GM21717 (cell line): Measurements from ENCODE around the gene LEKR1.
A peak's percentile ranks its signal among the peaks of the same experiment; 100 is the strongest.

Experiments used
- ATAC-seq: cut with Tn5 transposase; IDR thresholded peaks from one replicate; pipeline ENCODE4 v1.9.1; 2021; ENCODE audit warnings: mild to moderate bottlenecking, moderate library complexity; ENCODE audit not compliant: unreplicated experiment

The LEKR1 gene

GRCh38 chr3:156973954-156974353 is 147.8 kb downstream of the LEKR1 start:
- no peak for ATAC-seq

- no peak for ATAC-seq
Measured at GRCh38 chr3:156974931-156975330, 148.8 kb downstream of the LEKR1 start.

- no peak for ATAC-seq
Measured at GRCh38 chr3:156975721-156976120, 149.6 kb downstream of the LEKR1 start.

GRCh38 chr3:156976933-156977332 is 150.8 kb downstream of the LEKR1 start:
- ATAC-seq = no peak

GRCh38 chr3:156978481-156978961 is 152.4 kb downstream of the LEKR1 start:
- peak; percentile 96 for ATAC-seq

GRCh38 chr3:156981005-156981404 is 154.9 kb downstream of the LEKR1 start:
- no peak for ATAC-seq

- no peak for ATAC-seq
Measured at GRCh38 chr3:156983559-156983958, 157.4 kb downstream of the LEKR1 start.

GRCh38 chr3:156985711-156986110 is 159.6 kb downstream of the LEKR1 start:
- no peak for ATAC-seq

- ATAC-seq = no peak
Measured at GRCh38 chr3:156987946-156988345, 161.8 kb downstream of the LEKR1 start.

- ATAC-seq = no peak
Measured at GRCh38 chr3:156997351-156997750, 171.2 kb downstream of the LEKR1 start.

GRCh38 chr3:157001221-157001957 is 175.2 kb downstream of the LEKR1 start:
- ATAC-seq = no peak

GRCh38 chr3:157021679-157022078 is 195.5 kb downstream of the LEKR1 start:
- ATAC-seq = no peak

GRCh38 chr3:157023226-157023625 is 197.1 kb downstream of the LEKR1 start:
- ATAC-seq = no peak

- ATAC-seq = no peak
Measured at GRCh38 chr3:157026091-157026490, 199.9 kb downstream of the LEKR1 start.

- no peak for ATAC-seq
Measured at GRCh38 chr3:157027861-157028745, 201.9 kb downstream of the LEKR1 start.

GRCh38 chr3:157029365-157029790 is 203.2 kb downstream of the LEKR1 start:
- ATAC-seq = no peak

GRCh38 chr3:157030712-157031111 is 204.6 kb downstream of the LEKR1 start:
- no peak for ATAC-seq

- ATAC-seq = no peak
Measured at GRCh38 chr3:157033001-157033400, 206.8 kb downstream of the LEKR1 start.

- no peak for ATAC-seq
Measured at GRCh38 chr3:157040456-157040855, 214.3 kb downstream of the LEKR1 start.

GRCh38 chr3:157042226-157042625 is 216.1 kb downstream of the LEKR1 start:
- ATAC-seq = no peak

GRCh38 chr3:157043771-157044170 is 217.6 kb downstream of the LEKR1 start:
- no peak for ATAC-seq
